ENCODE data around the gene CSDE1. TPM values are rescaled to one million over a fixed set of nuclear protein-coding genes. Genes with fewer than 3 reads are reported as not detected.

CSDE1 gene
- total RNA-seq, 2 experiments from 2014 or later, result 496 to 514 TPM

GRCh38 chr1:114670083-114671010 is 87.4 kb downstream of the CSDE1 start:
- H3K27me3 Mint-ChIP-seq, result peaks cover 7% of the 10 kb centered on the region
- H3K4me3 Mint-ChIP-seq, result peak overlapping the region; percentile 86
- DNase-seq, result peak; percentile 92
- TF ChIP-seq CTCF (IDR thresholded peaks at IDR 0.05), result no peak
- intact Hi-C loops (cut with micrococcal nuclease), result no loop called here
- CTCF ChIA-PET, result interaction anchor here (0.8 to 3.9 kb wide), 9 partner anchors 8 to 336 kb away, joined by 3 to 17 read pairs (median 4); no protein-coding TSS in a partner anchor
- ATAC-seq, result peak; percentile 97
- no peaks in the 10 kb centered on the region for H3K36me3 Mint-ChIP-seq (ENCODE audit: low read depth)
- POLR2A ChIA-PET, result interaction anchor here (0.8 to 1.6 kb wide), 4 partner anchors 10 to 110 kb away, joined by 3 to 6 read pairs (median 3); partner anchors contain the start of genes CSDE1 and SIKE1
- H3K4me1 Mint-ChIP-seq (ENCODE audit: low read depth), result peaks cover 10% of the 10 kb centered on the region
- H3K27ac Mint-ChIP-seq, result peak overlapping the region; percentile 68
- no peaks in the 10 kb centered on the region for H3K9me3 Mint-ChIP-seq

- ATAC-seq, result peak; percentile 73
- H3K27ac Mint-ChIP-seq, result peak within 1 kb of the TSS; percentile 68
These were observed 88.2 kb downstream of the CSDE1 start, which contains the start of gene DENND2C for GRCh38 chr1:114669562-114670082. DENND2C (minus strand) TSS chr1:114670049; CDS start chr1:114625984, 44,065 bp downstream.

GRCh38 chr1:114668784-114669561 is 88.8 kb downstream of the CSDE1 start:
- no peak for TF ChIP-seq CTCF (IDR thresholded peaks at IDR 0.05)
- DNase-seq, result peak; percentile 15
- intact Hi-C loops (cut with micrococcal nuclease), result no loop called here
- no peaks in the 10 kb centered on the region for H3K36me3 Mint-ChIP-seq (ENCODE audit: low read depth)
- H3K27ac Mint-ChIP-seq, result no peak overlapping the region
- H3K9me3 Mint-ChIP-seq, result no peaks in the 10 kb centered on the region
- CTCF ChIA-PET, result interaction anchor here (0.9 to 3.9 kb wide), 6 partner anchors 9 to 387 kb away, joined by 3 to 17 read pairs (median 3); no protein-coding TSS in a partner anchor
- ATAC-seq, result no peak
- peaks cover 7% of the 10 kb centered on the region for H3K27me3 Mint-ChIP-seq
- peak overlapping the region; percentile 86 for H3K4me3 Mint-ChIP-seq
- peaks cover 10% of the 10 kb centered on the region for H3K4me1 Mint-ChIP-seq (ENCODE audit: low read depth)
- POLR2A ChIA-PET, result interaction anchor here (0.8 to 1.6 kb wide), 5 partner anchors 9 to 111 kb away, joined by 3 to 6 read pairs (median 3); partner anchors contain the start of genes CSDE1, NRAS and SIKE1

More at GRCh38 chr1:114669562-114670082, 88.2 kb downstream of the CSDE1 start, which contains the start of gene DENND2C:
- H3K4me1 Mint-ChIP-seq (ENCODE audit: low read depth), result peaks cover 10% of the 10 kb centered on the region
- ChIA-PET POLR2A (interaction anchor here (0.8 to 1.6 kb wide), 5 partner anchors 10 to 111 kb away, joined by 3 to 6 read pairs (median 3); partner anchors contain the start of genes CSDE1, NRAS and SIKE1), CTCF (interaction anchor here (0.9 to 3.9 kb wide), 5 partner anchors 9 to 387 kb away, joined by 3 to 17 read pairs (median 3); no protein-coding TSS in a partner anchor)
- intact Hi-C loops (cut with micrococcal nuclease), result no loop called here
- no peak for DNase-seq
- no peak for TF ChIP-seq CTCF (IDR thresholded peaks at IDR 0.05)
- no peaks in the 10 kb centered on the region for H3K9me3 Mint-ChIP-seq
- H3K27me3 Mint-ChIP-seq, result peaks cover 7% of the 10 kb centered on the region
- no peaks in the 10 kb centered on the region for H3K36me3 Mint-ChIP-seq (ENCODE audit: low read depth)
- H3K4me3 Mint-ChIP-seq, result peak within 1 kb of the TSS; percentile 86

DNA sequence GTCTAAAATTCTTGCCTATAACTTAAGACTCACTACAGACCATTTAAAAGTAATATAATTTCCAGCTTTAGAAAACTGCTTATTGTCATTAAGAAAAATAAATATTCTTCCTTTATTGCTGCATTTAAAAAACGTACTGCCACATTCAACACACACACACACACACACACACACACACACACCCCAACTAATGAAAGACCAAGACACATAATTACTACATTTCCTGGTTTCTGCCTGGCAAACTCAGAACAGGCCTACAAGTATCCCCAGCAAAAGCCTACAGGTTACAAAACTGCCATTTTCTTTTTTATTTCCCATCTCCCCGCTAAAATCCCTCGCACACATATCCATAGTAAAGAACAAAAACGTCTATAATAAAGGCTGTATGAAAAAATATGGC is 89.4 kb downstream of the CSDE1 start:
- H3K27ac Mint-ChIP-seq, result no peak overlapping the region
- ChIA-PET POLR2A (interaction anchor here (1.3 to 1.4 kb wide), 2 partner anchors 48 to 89 kb away, joined by 3 to 4 read pairs; partner anchors contain the start of genes CSDE1 and NRAS), CTCF (interaction anchor here (0.7 to 3.9 kb wide), 7 partner anchors 8 to 386 kb away, joined by 3 to 17 read pairs (median 3); partner anchors contain the start of gene AMPD1)
- no peak overlapping the region for H3K4me3 Mint-ChIP-seq
- intact Hi-C loops (cut with micrococcal nuclease), result no loop called here
- no peak for ATAC-seq
- DNase-seq, result no peak
- TF ChIP-seq CTCF (IDR thresholded peaks at IDR 0.05), result no peak
- H3K9me3 Mint-ChIP-seq, result no peaks in the 10 kb centered on the region
- H3K4me1 Mint-ChIP-seq (ENCODE audit: low read depth), result peaks cover 10% of the 10 kb centered on the region
- peaks cover 7% of the 10 kb centered on the region for H3K27me3 Mint-ChIP-seq
- H3K36me3 Mint-ChIP-seq (ENCODE audit: low read depth), result no peaks in the 10 kb centered on the region

All from activated CD8-positive, alpha-beta T cell treated with anti-CD3 and anti-CD28 coated beads for 36 hours (primary cell).